Activated CD8-positive, alpha-beta memory T cell treated with anti-CD3 and anti-CD28 coated beads for 1 hour (primary cell): ENCODE results near the gene NOX1.

Experiments used
- DNase-seq, 2 donors: peaks; one replicate each; pipeline ENCODE4 v3.0.0-alpha.2; 2020; ENCODE audit warnings: low read depth in 1 of 2; ENCODE audit errors: extremely low read depth in 1 of 2

NOX1 gene

GRCh38 chrX:100874325-100874724, at the start of gene NOX1:
Gene NOX1 (minus strand): TSS chrX:100874359. CDS start chrX:100874139, 220 bp downstream.
- no peak for DNase-seq

GRCh38 chrX:100915562-100915961, 41.4 kb upstream of the NOX1 start:
- DNase-seq: no peak

GRCh38 chrX:100913111-100913510, 39.0 kb upstream of the NOX1 start:
- DNase-seq: no peak

GRCh38 chrX:100911731-100912130, 37.6 kb upstream of the NOX1 start:
- no peak for DNase-seq

GRCh38 chrX:100905620-100906019, 31.5 kb upstream of the NOX1 start:
- DNase-seq: no peak

- no peak for DNase-seq
Observed at GRCh38 chrX:100904433-100904832, 30.3 kb upstream of the NOX1 start.

- no peak for DNase-seq
Observed at GRCh38 chrX:100895365-100896075, 21.4 kb upstream of the NOX1 start.

- DNase-seq: no peak
Observed at GRCh38 chrX:100883654-100884053, 9.5 kb upstream of the NOX1 start.

- DNase-seq: no peak
Observed at GRCh38 chrX:100880368-100880767, 6.2 kb upstream of the NOX1 start.

- DNase-seq: no peak
Observed at GRCh38 chrX:100871594-100872560, 2.3 kb downstream of the NOX1 start.

GRCh38 chrX:100870527-100870926, 3.6 kb downstream of the NOX1 start:
- DNase-seq: no peak

GRCh38 chrX:100868273-100868672, 5.9 kb downstream of the NOX1 start:
- DNase-seq: no peak

GRCh38 chrX:100864657-100865391, 9.3 kb downstream of the NOX1 start:
- DNase-seq: no peak

- DNase-seq: no peak
Observed at GRCh38 chrX:100863326-100863864, 10.8 kb downstream of the NOX1 start.

GRCh38 chrX:100852810-100853209, 21.3 kb downstream of the NOX1 start:
- DNase-seq: no peak

- no peak for DNase-seq
Observed at GRCh38 chrX:100850317-100850716, 23.8 kb downstream of the NOX1 start.

GRCh38 chrX:100831219-100831946, 42.8 kb downstream of the NOX1 start:
- no peak for DNase-seq

GRCh38 chrX:100830547-100830946, 43.6 kb downstream of the NOX1 start:
- no peak for DNase-seq

- no peak for DNase-seq
Observed at GRCh38 chrX:100830143-100830542, 44.0 kb downstream of the NOX1 start.

- DNase-seq: no peak
Observed at GRCh38 chrX:100829730-100830129, 44.4 kb downstream of the NOX1 start.
